Sigmoid colon (tissue), 7 donors: ENCODE data around the gene RAD51AP1. TPM values are rescaled to one million over a fixed set of nuclear protein-coding genes. Genes with fewer than 3 reads are reported as not detected.

ENCODE experiments used
- DNase-seq: peaks from one replicate; pipeline ENCODE4 v3.0.0-alpha.2; 2019
- H3K27ac ChIP-seq, 4 donors: fragments of 200-600 bp; sonication (generic); one replicate each; pipeline ENCODE4 v1.5.1; 2016 to 2019; ENCODE audit warnings: mild to moderate bottlenecking in 1 of 4
- H3K27me3 ChIP-seq, 3 donors: fragments of 200-600 bp; sonication (generic); one replicate each; pipeline ENCODE4 v1.5.1; 2019; ENCODE audit warnings: mild to moderate bottlenecking in 1 of 3
- H3K36me3 ChIP-seq, 4 donors: fragments of 200-600 bp; sonication (generic); one replicate each; pipeline ENCODE4 v1.5.1; 2016 to 2019
- H3K4me1 ChIP-seq, 4 donors: fragments of 200-600 bp; sonication (generic); one replicate each; pipeline ENCODE4 v1.5.1; 2017 to 2019
- H3K4me3 ChIP-seq, 4 donors: fragments of 200-600 bp; sonication (generic); one replicate each; pipeline ENCODE4 v1.5.1; 2017 to 2019; ENCODE audit warnings: mild to moderate bottlenecking in 2 of 4, moderate library complexity in 1 of 4
- H3K9me3 ChIP-seq, 4 donors: fragments of 200-600 bp in 3 of 4; sonication (generic) in 3 of 4; one replicate each; pipeline versions ENCODE4 v1.5.1 to v1.6.1; 2013 to 2019
- CTCF ChIP-seq, 4 experiments: fragments of 450-650 bp in 3 of 4; fragments of 200-600 bp in 1 of 4; IDR thresholded peaks; one replicate each; pipeline ENCODE4 v1.5.1; 2016 to 2019; ENCODE audit warnings: antibody characterized with exemption in 4 of 4, mild to moderate bottlenecking in 3 of 4, moderate library complexity in 2 of 4
- EP300 ChIP-seq, 4 donors: sonication (generic); formaldehyde crosslinking; IDR thresholded peaks; one replicate each; pipeline ENCODE4 v1.6.1; 2017; ENCODE audit warnings: antibody characterized with exemption in 4 of 4
- POLR2A ChIP-seq, 2 donors: fragments of 450-650 bp; IDR thresholded peaks; one replicate each; pipeline ENCODE4 v1.6.1; 2016; ENCODE audit warnings: antibody characterized with exemption in 2 of 2, mild to moderate bottlenecking in 2 of 2, moderate library complexity in 2 of 2
- POLR2AphosphoS5 ChIP-seq, 4 donors: sonication (generic); formaldehyde crosslinking; IDR thresholded peaks; one replicate each; pipeline ENCODE4 v1.6.1; 2017; ENCODE audit warnings: antibody characterized with exemption in 4 of 4
- WGBS, 2 donors: extraction: QIAGEN DNeasy Blood & Tissue Kit; methylation state at CpG; one replicate each; pipeline ENCODE4 v1.1.7; 2013; 5-methylcytosine and 5-hydroxymethylcytosine counted together
- intact Hi-C: fragments of 100-400 bp; cut with DNase I; formaldehyde crosslinking; loops from one replicate; pipeline ENCODE4 v1.15.1; 2023
- polyA plus RNA-seq, 3 donors: library from polyadenylated mRNA; stranded (reverse); fragments of 200-250 nt; gene quantifications; one replicate each; pipeline ENCODE4 v1.2.3, GENCODE V29; 2013
- total RNA-seq, 4 donors: library from RNA; depleted of rRNA; stranded (reverse); fragments of >200 nt; gene quantifications; one replicate each; pipeline ENCODE4 v1.1.0, GENCODE V29; 2016
- donor health status: healthy with polysubstance abuse.
- donor health status: Bipolar disorder and iron deficiency.
- donor health status: healthy.

The RAD51AP1 gene
- total and polyA plus RNA-seq, 7 donors: 0.49 to 8.6 (median 2.5) TPM

DNA sequence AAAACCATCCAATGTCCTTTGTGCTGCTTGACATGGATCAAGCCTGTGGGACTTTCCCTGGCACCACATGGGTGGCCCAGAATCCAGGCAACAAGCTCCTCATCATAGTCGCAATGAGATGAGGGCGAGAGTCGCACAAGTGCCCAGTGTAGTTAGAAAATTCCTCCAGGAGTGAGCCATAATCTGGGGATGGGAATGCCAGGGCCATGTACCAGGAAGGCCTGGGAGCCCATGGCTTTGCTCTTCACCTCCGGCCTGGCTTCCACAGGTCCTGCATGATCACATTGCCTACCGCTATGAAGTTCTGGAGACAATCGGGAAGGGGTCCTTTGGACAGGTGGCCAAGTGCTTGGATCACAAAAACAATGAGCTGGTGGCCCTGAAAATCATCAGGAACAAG, 57.2 kb downstream of the RAD51AP1 start:
- intact Hi-C loops: no loop called here
- no peaks in the 10 kb centered on the region for H3K27me3 ChIP-seq
- no peaks in the 10 kb centered on the region for H3K4me1 ChIP-seq
- H3K27ac ChIP-seq: no peak overlapping the region
- H3K9me3 ChIP-seq: no peaks in the 10 kb centered on the region
- TF ChIP-seq EP300 (IDR thresholded peaks at IDR 0.05): no peak
- no peak for TF ChIP-seq POLR2AphosphoS5 (IDR thresholded peaks at IDR 0.05)
- TF ChIP-seq POLR2A (IDR thresholded peaks at IDR 0.05): no peak
- no peak for TF ChIP-seq CTCF (IDR thresholded peaks at IDR 0.05)
- H3K4me3 ChIP-seq: no peak overlapping the region
- 95 to 96% methylated on average over 6 of the region's 6 CpGs for WGBS, 2 donors
- DNase-seq: no peak
- no peaks in the 10 kb centered on the region for H3K36me3 ChIP-seq

DNA sequence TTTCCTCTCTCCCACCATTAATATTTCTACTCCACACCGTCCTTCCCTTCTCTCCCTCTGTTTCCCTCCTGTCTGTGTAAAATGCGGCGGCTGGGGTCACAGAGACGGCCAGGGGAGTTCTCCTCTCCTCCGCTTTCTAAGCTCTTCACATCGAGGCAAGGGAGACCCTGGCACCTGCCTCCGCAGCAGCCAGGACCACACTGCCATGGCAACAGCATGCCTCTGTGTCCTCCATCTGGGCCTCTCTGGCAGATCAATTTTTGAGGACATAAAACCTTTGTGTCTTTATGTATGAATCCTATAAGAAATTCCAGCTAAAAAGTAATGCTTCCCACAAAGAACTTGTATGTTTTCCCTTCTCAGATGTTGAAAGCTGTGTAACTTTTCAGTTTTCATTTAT, 64.7 kb downstream of the RAD51AP1 start:
- no peak overlapping the region for H3K4me3 ChIP-seq
- no peak for DNase-seq
- H3K27me3 ChIP-seq: no peaks in the 10 kb centered on the region
- peaks cover 0 to 19% (median 16%) of the 10 kb centered on the region in 4 donors for H3K4me1 ChIP-seq
- H3K9me3 ChIP-seq: no peaks in the 10 kb centered on the region
- intact Hi-C loops: loop anchor here (5.0 kb wide), 1 partner anchor 154 kb away; no protein-coding TSS in a partner anchor
- peaks cover 0 to 12% (median 0%) of the 10 kb centered on the region in 4 donors for H3K36me3 ChIP-seq
- H3K27ac ChIP-seq: no peak overlapping the region
- TF ChIP-seq EP300 (IDR thresholded peaks at IDR 0.05) (no peak), CTCF (IDR thresholded peaks at IDR 0.05) (no peak), POLR2A (IDR thresholded peaks at IDR 0.05) (no peak), POLR2AphosphoS5 (IDR thresholded peaks at IDR 0.05) (no peak)
- 73 to 84% methylated on average over 7 of the region's 7 CpGs for WGBS, 2 donors

- intact Hi-C loops: loop anchor here (5.0 kb wide), 1 partner anchor 153 kb away; no protein-coding TSS in a partner anchor
- WGBS, 2 donors: 1 to 40% methylated on average over 1 of the region's 1 CpG
- H3K4me3 ChIP-seq: no peak overlapping the region
- DNase-seq: no peak
- no peak overlapping the region for H3K27ac ChIP-seq
- peaks cover 0 to 13% (median 0%) of the 10 kb centered on the region in 4 donors for H3K36me3 ChIP-seq
- H3K27me3 ChIP-seq: no peaks in the 10 kb centered on the region
- H3K4me1 ChIP-seq: peaks cover 0 to 19% (median 16%) of the 10 kb centered on the region in 4 donors
- H3K9me3 ChIP-seq: no peaks in the 10 kb centered on the region
- TF ChIP-seq POLR2A (IDR thresholded peaks at IDR 0.05): no peak
- TF ChIP-seq EP300 (IDR thresholded peaks at IDR 0.05): no peak
- TF ChIP-seq POLR2AphosphoS5 (IDR thresholded peaks at IDR 0.05): no peak
- TF ChIP-seq CTCF (IDR thresholded peaks at IDR 0.05): no peak
Observed at GRCh38 chr12:4603946-4604345, 65.3 kb downstream of the RAD51AP1 start.

- WGBS, 2 donors: 0 to 1% methylated on average over 25 of the region's 25 CpGs
- TF ChIP-seq EP300 (IDR thresholded peaks at IDR 0.05) (no peak), POLR2AphosphoS5 (IDR thresholded peaks at IDR 0.05) (peak in 3 of 4 donors; percentile 14 to 57 (median 40)), CTCF (IDR thresholded peaks at IDR 0.05) (peak; percentile 88 to 98 (median 96)), POLR2A (IDR thresholded peaks at IDR 0.05) (no peak)
- intact Hi-C loops: loop anchor here (5.0 kb wide), 3 partner anchors 43 to 153 kb away; partner anchors contain the start of genes AKAP3, NDUFA9 and RAD51AP1
- peaks cover 0 to 14% (median 0%) of the 10 kb centered on the region in 4 donors for H3K36me3 ChIP-seq
- H3K4me1 ChIP-seq: peaks cover 0 to 19% (median 16%) of the 10 kb centered on the region in 4 donors
- H3K9me3 ChIP-seq: no peaks in the 10 kb centered on the region
- peak overlapping the region; percentile 73 to 79 (median 78) for H3K27ac ChIP-seq
- H3K4me3 ChIP-seq: peak overlapping the region; percentile 71 to 86 (median 76)
- peak; percentile 90 for DNase-seq
- H3K27me3 ChIP-seq: no peaks in the 10 kb centered on the region
Observed at GRCh38 chr12:4604684-4605193, 66.0 kb downstream of the RAD51AP1 start.
